ENCODE results near the gene CPNE4.
"Not testable (repeated sequence)": the region's sequence is repeated elsewhere in the genome, so short reads cannot be mapped to it uniquely, and the experiment has no call there.

CPNE4 gene

GRCh38 chr3:131491084-131491483 lies 543.7 kb downstream of the CPNE4 start:
- no peaks in the 10 kb centered on the region for H3K4me1 ChIP-seq (ENCODE audit: low read depth, poor library complexity, severe bottlenecking)

GRCh38 chr3:131486545-131486944 lies 548.3 kb downstream of the CPNE4 start:
- not testable (repeated sequence) for H4K20me1 ChIP-seq (ENCODE audit: insufficient read depth); H3K27ac ChIP-seq; H3K4me3 ChIP-seq (IDR thresholded peaks at IDR 0.05; ENCODE audit: insufficient read depth, low read depth, low read length); H3K9ac ChIP-seq; H3K36me3 ChIP-seq (ENCODE audit: insufficient read depth); H3K27me3 ChIP-seq (ENCODE audit: insufficient read depth, low read depth); H3K4me2 ChIP-seq; H2AFZ ChIP-seq (ENCODE audit: low read depth); H3K4me1 ChIP-seq (ENCODE audit: low read depth, poor library complexity, severe bottlenecking); H3K79me2 ChIP-seq (ENCODE audit: insufficient read depth, low read depth)

More at GRCh38 chr3:131491084-131491483, 543.7 kb downstream of the CPNE4 start:
- H4K20me1 ChIP-seq (ENCODE audit: insufficient read depth), result peaks cover 3% of the 10 kb centered on the region; the same call in 1 of the 2 replicates
- H3K9ac ChIP-seq, result no peak overlapping the region
- peaks cover 2% of the 10 kb centered on the region for H3K36me3 ChIP-seq (ENCODE audit: insufficient read depth)
- no peaks in the 10 kb centered on the region for H3K27me3 ChIP-seq (ENCODE audit: insufficient read depth, low read depth)
- H3K4me2 ChIP-seq, result no peak overlapping the region
- no peak overlapping the region for H3K4me3 ChIP-seq (IDR thresholded peaks at IDR 0.05; ENCODE audit: insufficient read depth, low read depth, low read length)
- TF ChIP-seq CTCF (conservative IDR thresholded peaks at IDR 0.05; ENCODE audit: low read depth, low read length), result no peak
- no peak overlapping the region for H3K27ac ChIP-seq
- H2AFZ ChIP-seq (ENCODE audit: low read depth), result no peak overlapping the region
- no peaks in the 10 kb centered on the region; the same call in 1 of the 2 replicates for H3K79me2 ChIP-seq (ENCODE audit: insufficient read depth, low read depth)

- Histone ChIP-seq H3K79me2 (ENCODE audit: insufficient read depth, low read depth) (peaks cover 7% of the 10 kb centered on the region; the same call in 1 of the 2 replicates), H3K4me2 (no peak overlapping the region), H3K4me1 (ENCODE audit: low read depth, poor library complexity, severe bottlenecking) (peaks cover 7% of the 10 kb centered on the region), H3K9ac (no peak overlapping the region), H4K20me1 (ENCODE audit: insufficient read depth) (no peaks in the 10 kb centered on the region), H3K4me3 (IDR thresholded peaks at IDR 0.05; ENCODE audit: insufficient read depth, low read depth, low read length) (no peak overlapping the region), H3K27ac (no peak overlapping the region), H2AFZ (ENCODE audit: low read depth) (no peak overlapping the region), H3K27me3 (ENCODE audit: insufficient read depth, low read depth) (no peaks in the 10 kb centered on the region), H3K36me3 (ENCODE audit: insufficient read depth) (peaks cover 2% of the 10 kb centered on the region; the same call in 1 of the 2 replicates)
- TF ChIP-seq CTCF (conservative IDR thresholded peaks at IDR 0.05; ENCODE audit: low read depth, low read length), result no peak
Measured at GRCh38 chr3:131485119-131485518, 549.7 kb downstream of the CPNE4 start.

GRCh38 chr3:131484496-131485111 lies 550.2 kb downstream of the CPNE4 start:
- Histone ChIP-seq H3K36me3 (ENCODE audit: insufficient read depth) (0 out of 2 replicates have a peak, but pooled peaks cover 1% of the 10 kb centered on the region), H3K27ac (no peak overlapping the region), H3K4me3 (IDR thresholded peaks at IDR 0.05; ENCODE audit: insufficient read depth, low read depth, low read length) (no peak overlapping the region)

More at GRCh38 chr3:131484496-131485111, 550.2 kb downstream of the CPNE4 start:
- H3K4me1 ChIP-seq (ENCODE audit: low read depth, poor library complexity, severe bottlenecking), result peaks cover 7% of the 10 kb centered on the region
- no peak for TF ChIP-seq CTCF (conservative IDR thresholded peaks at IDR 0.05; ENCODE audit: low read depth, low read length)
- no peak overlapping the region for H3K9ac ChIP-seq
- H3K4me2 ChIP-seq, result no peak overlapping the region
- H3K79me2 ChIP-seq (ENCODE audit: insufficient read depth, low read depth), result peaks cover 7% of the 10 kb centered on the region; the same call in 1 of the 2 replicates
- H4K20me1 ChIP-seq (ENCODE audit: insufficient read depth), result no peaks in the 10 kb centered on the region
- H3K27me3 ChIP-seq (ENCODE audit: insufficient read depth, low read depth), result no peaks in the 10 kb centered on the region
- no peak overlapping the region for H2AFZ ChIP-seq (ENCODE audit: low read depth)

Measured in KMS-11 (cell line).